ENCODE data around the gene CHDH.

CHDH gene

GRCh38 chr3:53773021-53773436, 73.2 kb downstream of the CHDH start:
- peak overlapping the region in 8 of 21 experiments; percentile 38 to 75 (median 62) for H3K27ac ChIP-seq

GRCh38 chr3:53772562-53772961, 73.7 kb downstream of the CHDH start:
- Histone ChIP-seq H3K4me3 (no peak overlapping the region), H3K27ac (peak overlapping the region in 7 of 21 experiments; percentile 16 to 75 (median 59))

More at GRCh38 chr3:53773021-53773436, 73.2 kb downstream of the CHDH start:
- no peak overlapping the region for H3K4me3 ChIP-seq

GRCh38 chr3:53768478-53769459, 77.5 kb downstream of the CHDH start:
- Histone ChIP-seq H3K4me3 (no peak overlapping the region), H3K27ac (no peak overlapping the region)

- Histone ChIP-seq H3K4me3 (no peak overlapping the region), H3K27ac (no peak overlapping the region)
Measured at GRCh38 chr3:53766706-53767105, 79.5 kb downstream of the CHDH start.

- Histone ChIP-seq H3K4me3 (no peak overlapping the region), H3K27ac (no peak overlapping the region)
Measured at GRCh38 chr3:53765753-53766152, 80.5 kb downstream of the CHDH start.

- no peak overlapping the region for H3K4me3 ChIP-seq
- H3K27ac ChIP-seq: no peak overlapping the region
Measured at GRCh38 chr3:53764026-53764775, 82.0 kb downstream of the CHDH start.

- no peak overlapping the region for H3K27ac ChIP-seq
- no peak overlapping the region for H3K4me3 ChIP-seq
Measured at GRCh38 chr3:53763353-53763752, 82.9 kb downstream of the CHDH start.
